AG04450 (cell line): Measurements from ENCODE around the gene KCNK7. TPM values are rescaled to one million over a fixed set of nuclear protein-coding genes. Genes with fewer than 3 reads are reported as not detected.

ENCODE experiments used
- CTCF ChIA-PET: fragments of 300-600, 350-600 bp; formaldehyde crosslinking; extraction: SDS; loops from one replicate; lab custom pipeline; 2022; ENCODE audit warnings: antibody characterized with exemption, inconsistent platforms; lab: Charles Lee
- POLR2A ChIA-PET: fragments of 350-600 bp; formaldehyde crosslinking; extraction: SDS; loops from one replicate; lab custom pipeline; 2021; ENCODE audit warnings: antibody characterized with exemption, inconsistent platforms; lab: Yijun Ruan, JAX
- DNase-seq: peaks from one replicate; pipeline ENCODE4 v3.0.0-alpha.2; 2011; ENCODE audit warnings: low read depth, low spot score
- H3K27ac ChIP-seq: one replicate; pipeline ENCODE4 v1.5.1; 2012; ENCODE audit warnings: low read depth, low read length, control low read depth
- H3K27me3 ChIP-seq: one replicate; pipeline ENCODE4 v1.6.0; 2012; ENCODE audit warnings: low read length; ENCODE audit not compliant: control insufficient read depth, insufficient read depth
- H3K4me3 ChIP-seq: 2 replicates; pipeline ENCODE4 v1.5.1; 2011; ENCODE audit warnings: mild to moderate bottlenecking, low read depth, low read length, control low read depth
- H3K9me3 ChIP-seq: 2 replicates; pipeline ENCODE4 v1.5.1; 2012; ENCODE audit warnings: low read length; ENCODE audit not compliant: control insufficient read depth, insufficient read depth
- polyA plus RNA-seq: library from polyadenylated mRNA; depleted of rRNA; stranded (reverse); fragments of >200 nt; gene quantifications from 2 replicates; pipeline ENCODE4 v1.2.3, GENCODE V29; 2011
- TF ChIP-seq, protein P1 (sequence below): IDR thresholded peaks from 2 replicates; pipeline ENCODE4 v1.5.1; 2011; ENCODE audit warnings: low read depth, low read length, control low read depth, inconsistent platforms

KCNK7 gene
- polyA plus RNA-seq, 1 experiment, result not detected

DNA sequence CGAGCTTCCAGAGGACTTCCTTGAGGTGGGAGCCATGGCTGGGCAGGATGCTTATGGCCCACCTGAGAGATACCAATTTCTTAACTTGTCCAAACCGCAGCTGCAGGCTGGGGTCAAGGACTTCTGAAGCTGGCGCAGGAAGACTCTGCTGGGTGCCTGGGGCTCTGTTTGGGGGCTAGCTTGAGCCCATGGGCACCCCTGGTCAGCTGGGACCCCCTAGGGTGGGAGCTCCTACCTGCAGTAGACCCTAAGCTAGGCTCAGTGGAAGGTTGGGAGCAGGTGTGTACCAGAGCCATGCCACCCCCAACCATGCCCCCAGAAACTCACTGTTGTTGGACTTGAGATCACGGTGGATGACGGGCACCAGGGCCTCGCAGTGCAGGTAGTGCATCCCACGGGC is 17.1 kb upstream of the KCNK7 start:
- TF ChIP-seq, protein P1, sequence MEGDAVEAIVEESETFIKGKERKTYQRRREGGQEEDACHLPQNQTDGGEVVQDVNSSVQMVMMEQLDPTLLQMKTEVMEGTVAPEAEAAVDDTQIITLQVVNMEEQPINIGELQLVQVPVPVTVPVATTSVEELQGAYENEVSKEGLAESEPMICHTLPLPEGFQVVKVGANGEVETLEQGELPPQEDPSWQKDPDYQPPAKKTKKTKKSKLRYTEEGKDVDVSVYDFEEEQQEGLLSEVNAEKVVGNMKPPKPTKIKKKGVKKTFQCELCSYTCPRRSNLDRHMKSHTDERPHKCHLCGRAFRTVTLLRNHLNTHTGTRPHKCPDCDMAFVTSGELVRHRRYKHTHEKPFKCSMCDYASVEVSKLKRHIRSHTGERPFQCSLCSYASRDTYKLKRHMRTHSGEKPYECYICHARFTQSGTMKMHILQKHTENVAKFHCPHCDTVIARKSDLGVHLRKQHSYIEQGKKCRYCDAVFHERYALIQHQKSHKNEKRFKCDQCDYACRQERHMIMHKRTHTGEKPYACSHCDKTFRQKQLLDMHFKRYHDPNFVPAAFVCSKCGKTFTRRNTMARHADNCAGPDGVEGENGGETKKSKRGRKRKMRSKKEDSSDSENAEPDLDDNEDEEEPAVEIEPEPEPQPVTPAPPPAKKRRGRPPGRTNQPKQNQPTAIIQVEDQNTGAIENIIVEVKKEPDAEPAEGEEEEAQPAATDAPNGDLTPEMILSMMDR, result no peak
- DNase-seq, result no peak

DNA sequence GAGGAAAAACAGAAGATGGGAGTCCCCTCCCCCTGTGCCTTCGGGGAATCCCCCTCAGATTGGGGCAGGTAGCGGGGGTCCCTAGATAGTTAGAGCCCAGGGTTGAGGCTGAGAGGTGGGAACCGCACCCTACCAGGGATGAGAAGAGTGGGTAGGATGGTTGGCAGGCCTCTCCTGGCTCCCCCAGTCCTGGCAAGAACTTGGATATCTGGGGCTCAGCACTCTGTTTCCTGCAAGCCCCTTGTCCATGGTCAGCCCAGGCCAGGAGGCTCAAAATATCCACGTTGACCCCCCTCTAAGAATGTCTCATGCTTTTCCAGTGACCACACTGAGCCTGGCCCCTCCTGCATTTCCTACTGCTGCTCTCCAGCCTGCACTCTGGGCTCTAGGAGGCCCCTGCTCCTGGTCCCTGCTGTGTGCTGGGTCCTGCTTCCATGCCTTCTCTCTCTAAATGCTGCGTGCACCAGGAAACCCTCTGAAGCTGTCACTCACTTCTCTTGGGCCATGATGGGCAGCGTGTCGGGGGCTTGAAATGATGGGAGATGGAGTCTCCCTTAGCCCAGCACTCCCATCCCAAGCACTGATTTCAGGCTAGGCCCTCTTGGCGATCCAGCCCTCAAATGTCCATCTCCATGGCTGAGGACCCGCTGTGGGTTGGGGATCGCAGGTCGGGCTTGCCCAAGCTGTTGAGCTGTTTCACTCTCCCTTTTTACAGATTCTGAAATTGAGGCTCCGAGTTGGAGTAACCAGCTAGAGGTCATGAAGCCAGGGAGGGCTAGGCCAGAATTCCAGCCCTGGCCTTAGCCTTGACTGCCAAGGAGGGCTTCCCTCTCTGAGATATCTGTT is 16.4 kb upstream of the KCNK7 start:
- Histone ChIP-seq H3K27ac (peak overlapping the region; percentile 39), H3K4me3 (peak overlapping the region; percentile 93), H3K9me3 (no peaks in the 10 kb centered on the region; the same call in 1 of the 2 replicates), H3K27me3 (no peaks in the 10 kb centered on the region)
- TF ChIP-seq, protein P1, result no peak
- ChIA-PET POLR2A (no interaction called here), CTCF (interaction anchor here (1.4 kb wide), 1 partner anchor 18 kb away, joined by 6 read pairs; no protein-coding TSS in a partner anchor)
- no peak for DNase-seq

More for the DNA sequence above, 17.1 kb upstream of the KCNK7 start:
- no peaks in the 10 kb centered on the region; the same call in 1 of the 2 replicates for H3K9me3 ChIP-seq
- POLR2A ChIA-PET, result no interaction called here
- CTCF ChIA-PET, result interaction anchor here (1.4 kb wide), 2 partner anchors 19 to 71 kb away, joined by 6 to 8 read pairs; no protein-coding TSS in a partner anchor
- H3K4me3 ChIP-seq, result peak overlapping the region; percentile 93
- no peaks in the 10 kb centered on the region for H3K27me3 ChIP-seq
- peak overlapping the region; percentile 39 for H3K27ac ChIP-seq

DNA sequence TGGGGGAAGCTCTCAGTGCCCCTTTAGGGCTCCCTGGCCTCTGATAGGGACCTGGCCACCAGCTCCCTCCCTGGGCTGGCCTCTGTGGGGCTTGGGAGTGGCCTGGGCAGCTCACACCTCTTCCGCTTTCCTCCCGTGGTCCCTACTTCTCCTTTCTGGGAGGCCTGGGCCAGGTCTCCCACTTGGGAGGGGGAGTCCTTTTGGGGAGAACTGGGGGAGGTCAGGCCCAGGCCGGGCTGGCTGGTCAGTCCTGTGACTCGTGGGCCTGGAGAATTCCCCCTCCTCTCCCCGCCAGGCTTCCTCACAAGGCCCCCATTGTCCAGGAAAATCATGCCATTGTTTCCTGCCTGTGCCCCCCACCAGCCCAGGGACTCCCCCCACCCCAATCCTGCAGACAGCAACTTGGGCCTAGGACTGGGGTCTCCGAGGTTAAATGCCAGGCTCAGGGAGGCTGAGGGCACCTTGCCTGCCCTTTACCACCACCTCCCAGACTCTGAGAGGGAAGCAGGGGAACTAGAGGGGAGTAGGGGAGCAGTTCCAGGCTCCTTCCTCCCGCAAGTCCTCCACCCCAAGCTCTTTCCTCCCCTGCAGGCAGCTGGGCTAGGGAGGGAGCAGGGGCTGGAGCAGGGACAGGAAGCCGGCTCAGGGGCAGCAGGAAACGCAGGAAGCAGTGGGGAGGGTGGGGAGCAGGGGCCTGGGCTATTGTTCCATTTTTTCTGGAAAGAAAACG is 15.6 kb upstream of the KCNK7 start:
- Histone ChIP-seq H3K27ac (peak overlapping the region; percentile 31), H3K9me3 (no peaks in the 10 kb centered on the region; the same call in 1 of the 2 replicates), H3K4me3 (peak overlapping the region; percentile 93), H3K27me3 (no peaks in the 10 kb centered on the region)
- POLR2A ChIA-PET, result no interaction called here
- CTCF ChIA-PET, result no interaction called here
- TF ChIP-seq, protein P1, result no peak
- no peak for DNase-seq

DNA sequence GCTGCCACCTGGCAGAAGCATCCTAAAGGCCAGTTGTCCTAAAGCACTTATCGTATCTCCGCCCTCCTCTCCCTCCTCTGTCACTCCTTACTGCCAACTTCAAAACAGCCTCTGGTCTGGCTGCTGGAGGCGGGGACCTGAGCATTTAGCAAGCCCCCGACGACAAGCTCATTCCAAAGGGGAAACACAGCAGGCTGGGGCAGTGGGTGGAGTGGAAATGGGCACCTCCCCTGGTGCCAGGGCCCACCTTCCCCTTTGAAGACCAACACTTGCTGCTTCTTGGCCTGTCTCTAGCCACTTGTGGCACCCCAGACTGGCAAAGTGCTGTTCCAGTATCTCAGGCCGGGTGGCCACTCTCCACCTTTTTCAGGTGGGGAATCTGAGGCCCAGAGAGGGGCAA is 14.8 kb upstream of the KCNK7 start:
- DNase-seq, result no peak
- POLR2A ChIA-PET, result no interaction called here
- CTCF ChIA-PET, result no interaction called here
- no peaks in the 10 kb centered on the region; the same call in 1 of the 2 replicates for H3K9me3 ChIP-seq
- TF ChIP-seq, protein P1, result no peak
- no peaks in the 10 kb centered on the region for H3K27me3 ChIP-seq
- no peak overlapping the region for H3K27ac ChIP-seq
- H3K4me3 ChIP-seq, result peak overlapping the region; percentile 7; the same call in 1 of the 2 replicates
